Endothelial cell of umbilical vein (primary cell): ENCODE measurements around the gene EXOC5. TPM values are rescaled to one million over a fixed set of nuclear protein-coding genes. Genes with fewer than 3 reads are reported as not detected.
"Not testable (repeated sequence)": the region's sequence is repeated elsewhere in the genome, so short reads cannot be mapped to it uniquely, and the experiment has no call there.

Experiments used
- BruUV-seq: library from RNA; stranded (reverse); fragments of 400-500 nt; replicated peaks from 2 replicates; lab custom pipeline; 2021; lab: Mats Ljungman, UMichigan
- CTCF ChIA-PET: fragments of 300-600, 350-600 bp; sonication (Branson Sonifier 250); formaldehyde crosslinking; loops from one replicate; lab custom pipeline; 2021; ENCODE audit warnings: antibody characterized with exemption, inconsistent platforms; lab: Charles Lee
- POLR2A ChIA-PET: fragments of 300-600, 350-600 bp; sonication (Branson Sonifier 250); formaldehyde crosslinking; loops from one replicate; lab custom pipeline; 2021; ENCODE audit warnings: antibody characterized with exemption, inconsistent platforms; lab: Charles Lee
- DNase-seq: peaks from one replicate; pipeline ENCODE4 v3.0.0-alpha.2; 2011; ENCODE audit warnings: low read depth, low spot score
- FAIRE-seq: peaks from 2 replicates; lab custom pipeline; 2011; peaks lifted over from hg19 to GRCh38; lab: Jason Lieb, UNC
- H2AFZ ChIP-seq: 2 replicates; pipeline ENCODE4 v1.6.0; 2012; ENCODE audit warnings: low read depth, low read length, control low read depth, inconsistent platforms
- H3K27ac ChIP-seq: 2 replicates; pipeline ENCODE4 v1.5.1; 2011; ENCODE audit warnings: low read depth, mild to moderate bottlenecking, control low read depth, low read length, moderate library complexity; ENCODE audit not compliant: insufficient read depth
- H3K27me3 ChIP-seq, 2 experiments: 2 replicates each; pipeline versions ENCODE4 v1.6.0 to v1.6.1; 2011; ENCODE audit warnings: low read length in 2 of 2, mixed read lengths in 1 of 2; ENCODE audit not compliant: control insufficient read depth in 2 of 2, insufficient read depth in 2 of 2
- H3K36me3 ChIP-seq, 2 experiments: 2 replicates in 1 of 2; 3 replicates in 1 of 2; pipeline ENCODE4 v1.5.1; 2011; ENCODE audit warnings: low read length in 2 of 2, mild to moderate bottlenecking in 1 of 2, moderate library complexity in 1 of 2; ENCODE audit not compliant: control insufficient read depth in 2 of 2, insufficient read depth in 2 of 2; ENCODE audit errors: extremely low read depth in 1 of 2
- H3K4me1 ChIP-seq: 3 replicates; pipeline ENCODE4 v1.5.1; 2011; ENCODE audit warnings: mild to moderate bottlenecking, low read length; ENCODE audit not compliant: control insufficient read depth, insufficient read depth; ENCODE audit errors: extremely low read depth
- H3K4me2 ChIP-seq: 2 replicates; pipeline ENCODE4 v1.6.1; 2011; ENCODE audit warnings: low read length, control low read depth, mixed read lengths; ENCODE audit not compliant: insufficient read depth
- H3K4me3 ChIP-seq, 3 experiments: fragments of 200-600 bp in 1 of 3; sonication (generic), shearing (Covaris generic) in 1 of 3; replicated peaks in 1 of 3; 2 replicates each; pipeline ENCODE4 v1.5.1; 2011 to 2016; ENCODE audit warnings: control low read depth in 3 of 3, low read length in 3 of 3, mild to moderate bottlenecking in 2 of 3, inconsistent platforms in 1 of 3, low read depth in 1 of 3, moderate library complexity in 1 of 3; ENCODE audit not compliant: insufficient read depth in 1 of 3
- H3K79me2 ChIP-seq: 2 replicates; pipeline ENCODE4 v1.6.0; 2012; ENCODE audit warnings: low read length, inconsistent platforms; ENCODE audit not compliant: control insufficient read depth, insufficient read depth
- H3K9ac ChIP-seq: replicated peaks from 2 replicates; pipeline ENCODE3; 2011; ENCODE audit warnings: low read length, control low read depth; ENCODE audit not compliant: insufficient read depth; ENCODE audit errors: extremely low read depth
- H3K9me1 ChIP-seq: replicated peaks from 3 replicates; pipeline ENCODE4 v1.6.0; 2011; ENCODE audit warnings: mild to moderate bottlenecking, low read length; ENCODE audit not compliant: control insufficient read depth, insufficient read depth; ENCODE audit errors: extremely low read depth
- H3K9me3 ChIP-seq: replicated peaks from 2 replicates; pipeline ENCODE4 v1.5.1; 2012; ENCODE audit warnings: low read length, inconsistent platforms; ENCODE audit not compliant: control insufficient read depth, insufficient read depth
- H4K20me1 ChIP-seq: replicated peaks from 2 replicates; pipeline ENCODE3; 2011; ENCODE audit warnings: mild to moderate bottlenecking, low read length; ENCODE audit not compliant: control insufficient read depth, insufficient read depth; ENCODE audit errors: extremely low read depth
- EZH2 ChIP-seq: IDR thresholded peaks from 2 replicates; pipeline ENCODE4 v1.6.1; 2012; ENCODE audit warnings: borderline replicate concordance, low read depth, mild to moderate bottlenecking, moderate library complexity, low read length, inconsistent platforms; ENCODE audit not compliant: severe bottlenecking
- FOS ChIP-seq: IDR thresholded peaks from 2 replicates; pipeline ENCODE4 v1.6.1; 2011; ENCODE audit warnings: mild to moderate bottlenecking, low read length, moderate library complexity, borderline replicate concordance; ENCODE audit not compliant: insufficient read depth
- GATA2 ChIP-seq: IDR thresholded peaks from 2 replicates; pipeline ENCODE4 v1.7.0; 2011; ENCODE audit warnings: low read depth, mild to moderate bottlenecking, moderate library complexity, mixed read lengths, low read length; ENCODE audit not compliant: insufficient read length, insufficient read depth
- JUN ChIP-seq: IDR thresholded peaks from 2 replicates; pipeline ENCODE4 v1.6.1; 2011; ENCODE audit warnings: borderline replicate concordance, low read depth; ENCODE audit not compliant: insufficient read length, insufficient read depth
- MAX ChIP-seq: IDR thresholded peaks from 2 replicates; pipeline ENCODE4 v1.6.1; 2011; ENCODE audit not compliant: insufficient read depth, insufficient read length
- MYC ChIP-seq: IDR thresholded peaks from one replicate; pipeline ENCODE4 v1.6.1; 2011; ENCODE audit warnings: mild to moderate bottlenecking, low read depth, low read length
- POLR2A ChIP-seq: IDR thresholded peaks from 2 replicates; pipeline ENCODE4 v1.6.1; 2012; ENCODE audit warnings: low read depth, mild to moderate bottlenecking, control low read depth, low read length
- dilution Hi-C: fragments of 300-500 bp; cut with MboI; formaldehyde crosslinking; loops from one replicate; pipeline ENCODE4 v1.15.0; 2019; ENCODE audit warnings: low sequenced_read_pairs; ENCODE audit not compliant: extremely low pct_ligation_motif_present
- intact Hi-C: fragments of 100-400 bp; cut with micrococcal nuclease; formaldehyde crosslinking; loops from one replicate; pipeline ENCODE4 v1.10.0; 2022
- polyA plus RNA-seq, 4 experiments: library from polyadenylated mRNA; depleted of rRNA in 3 of 4; stranded (reverse) in 3 of 4; unstranded in 1 of 4; fragments of >200 nt; gene quantifications; 2 replicates each; pipeline versions ENCODE4 v1.2.1 to v1.2.3, GENCODE V29; 2011 to 2012; ENCODE audit warnings: missing spikeins in 1 of 4
- total RNA-seq: library from RNA; stranded (reverse); gene quantifications from 2 replicates; pipeline ENCODE4 v1.2.3, GENCODE V29; 2021

Gene EXOC5
- total and polyA plus RNA-seq, 2 donors (not counting 3 experiments of a cell fraction or from before 2014, with no cell fraction given) = 23.9 to 104 TPM

DNA sequence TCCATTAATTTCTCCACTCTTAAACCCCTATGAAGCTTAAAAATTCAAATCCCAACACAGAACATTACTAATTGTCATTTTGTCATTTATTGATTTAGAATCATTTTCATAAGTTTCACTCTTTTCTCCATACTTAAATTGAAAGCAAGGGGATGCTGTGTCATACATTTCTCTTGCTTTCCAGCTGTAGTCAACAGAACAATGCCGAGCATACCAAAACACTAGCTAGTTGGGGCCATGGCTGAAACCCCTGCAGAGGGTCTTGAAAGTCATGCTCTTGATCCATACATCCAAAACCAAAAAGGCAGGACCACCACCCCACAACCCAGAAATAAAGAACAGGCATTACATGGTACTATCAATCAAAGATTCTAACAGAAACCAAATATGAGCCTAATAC lies 9.0 kb downstream of the EXOC5 start:
- POLR2A ChIA-PET = no interaction called here

GRCh38 chr14:57258221-57258620 lies 10.5 kb downstream of the EXOC5 start:
- H3K9me3 ChIP-seq, H3K4me2 ChIP-seq, H3K27me3 ChIP-seq, H3K9ac ChIP-seq, H3K36me3 ChIP-seq, H2AFZ ChIP-seq, BruUV-seq, FAIRE-seq, DNase-seq, dilution Hi-C loops, POLR2A ChIA-PET, CTCF ChIA-PET, H3K27ac ChIP-seq, H3K4me1 ChIP-seq, H3K9me1 ChIP-seq, intact Hi-C loops, H3K4me3 ChIP-seq: not testable (repeated sequence)
- Histone ChIP-seq H3K79me2 (peaks cover 97% of the 10 kb centered on the region), H4K20me1 (peaks cover 19% of the 10 kb centered on the region)

More for the DNA sequence above, 9.0 kb downstream of the EXOC5 start:
- intact Hi-C loops = no loop called here
- H3K9ac ChIP-seq = no peak overlapping the region
- H3K27me3 ChIP-seq = no peaks in the 10 kb centered on the region
- no peak overlapping the region for H3K27ac ChIP-seq
- no peaks in the 10 kb centered on the region for H3K36me3 ChIP-seq
- H3K79me2 ChIP-seq = peaks cover 97% of the 10 kb centered on the region
- peaks cover 22% of the 10 kb centered on the region for H4K20me1 ChIP-seq
- H3K9me1 ChIP-seq = no peaks in the 10 kb centered on the region
- FAIRE-seq (no peak), DNase-seq (no peak)
- peaks cover 2% of the 10 kb centered on the region for H3K4me1 ChIP-seq
- H3K4me2 ChIP-seq = no peak overlapping the region
- TF ChIP-seq GATA2 (no peak), EZH2 (no peak), POLR2A (no peak), MAX (no peak), FOS (no peak), JUN (no peak), MYC (no peak)
- no TSS peak for BruUV-seq
- no peak overlapping the region for H2AFZ ChIP-seq
- CTCF ChIA-PET = interaction anchor here (1.2 kb wide), 1 partner anchor 10 kb away, joined by 3 read pairs; no protein-coding TSS in a partner anchor
- H3K4me3 ChIP-seq = no peak overlapping the region
- H3K9me3 ChIP-seq = no peaks in the 10 kb centered on the region
- dilution Hi-C loops = no loop called here
